Measurements from ENCODE around the gene SUMO3. TPM values are rescaled to one million over a fixed set of nuclear protein-coding genes. Genes with fewer than 3 reads are reported as not detected.

SUMO3 gene
- polyA plus RNA-seq, 1 of the 3 experiments (the other 2 are of a cell fraction), result 125 TPM

DNA sequence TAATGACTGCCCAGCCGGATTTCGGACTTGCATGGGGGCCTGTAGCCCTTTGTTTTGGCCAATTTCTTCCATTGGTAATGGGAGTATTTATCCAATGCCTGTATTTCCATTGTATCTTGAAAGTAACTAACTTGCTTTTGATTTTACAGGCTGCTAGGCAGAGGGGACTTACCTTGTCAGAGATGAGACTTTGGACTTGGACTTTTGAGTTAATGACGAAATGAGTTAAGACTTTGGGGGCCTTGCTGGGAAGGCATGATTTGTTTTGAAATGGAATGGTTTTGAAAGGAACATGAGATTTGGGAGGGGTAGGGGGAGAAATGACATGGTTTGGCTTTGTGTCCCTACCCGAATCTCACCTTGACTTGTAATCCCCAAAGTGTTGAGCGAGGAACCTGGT, 25.9 kb downstream of the SUMO3 start:
- no peak overlapping the region for H3K9ac ChIP-seq
- no peak for DNase-seq
- POLR2A ChIA-PET, result no interaction called here
- H3K4me3 ChIP-seq (ENCODE audit: low read depth in 2 of 2, low read length in 1 of 2), result no peak overlapping the region
- no peaks in the 10 kb centered on the region for H3K9me2 ChIP-seq
- WGBS (ENCODE audit: low lambda C conversion rate), result 100% methylated on average over 5 of the region's 5 CpGs
- H4K20me1 ChIP-seq (ENCODE audit: insufficient read depth), result peaks cover 92% of the 10 kb centered on the region
- H3K79me2 ChIP-seq (ENCODE audit: insufficient read depth), result peaks cover 100% of the 10 kb centered on the region
- peaks cover 15 to 19% of the 10 kb centered on the region in 2 experiments for H3K36me3 ChIP-seq (replicated peaks in 1 of 2; ENCODE audit: control insufficient read depth in 1 of 2, insufficient read depth in 2 of 2, low read length in 1 of 2)
- no peak overlapping the region for H2AFZ ChIP-seq (ENCODE audit: low read depth)
- H3K9me3 ChIP-seq, result no peaks in the 10 kb centered on the region
- H3K27ac ChIP-seq (ENCODE audit: low read depth in 2 of 2, low read length in 1 of 2), result no peak overlapping the region
- TF ChIP-seq POLR2AphosphoS5 (IDR thresholded peaks at IDR 0.05; ENCODE audit: low read depth, low read length), result no peak
- no peak for TF ChIP-seq GATA2 (CRISPR knock-in tag; IDR thresholded peaks at IDR 0.05)
- H3F3A ChIP-seq (replicated peaks; ENCODE audit: insufficient read depth), result no peaks in the 10 kb centered on the region
- CTCF ChIA-PET, result interaction anchor here (0.9 to 1.3 kb wide), 2 partner anchors 8 to 10 kb away, joined by 3 to 7 read pairs; no protein-coding TSS in a partner anchor
- no peak overlapping the region for H3K4me2 ChIP-seq
- H3K27me3 ChIP-seq (ENCODE audit: insufficient read depth), result no peaks in the 10 kb centered on the region
- peaks cover 0 to 4% of the 10 kb centered on the region in 2 experiments; a peak in 2 of 4 replicates for H3K4me1 ChIP-seq (ENCODE audit: control insufficient read depth in 1 of 2, insufficient read depth in 2 of 2, low read depth in 1 of 2, low read length in 1 of 2)

DNA sequence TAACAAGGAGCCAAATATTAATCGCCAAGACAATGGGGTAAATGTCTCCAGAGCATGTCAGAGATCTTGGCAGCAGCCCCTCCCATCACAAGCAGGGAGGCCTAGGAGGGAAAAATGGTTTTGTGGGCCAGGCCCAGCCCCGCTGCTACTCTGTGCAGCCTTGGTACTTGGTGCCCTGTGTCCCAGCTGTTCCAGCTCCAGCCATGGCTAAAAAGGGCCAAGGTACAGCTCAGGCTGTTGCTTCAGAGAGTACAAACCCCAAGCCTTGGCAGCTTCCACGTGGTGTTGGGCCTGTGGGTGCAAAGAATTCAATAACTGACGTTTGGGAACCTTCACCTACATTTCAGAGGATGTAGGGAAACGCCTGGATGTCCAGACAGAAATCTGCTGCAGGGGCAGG, 26.6 kb downstream of the SUMO3 start:
- H3K4me3 ChIP-seq (ENCODE audit: low read depth in 2 of 2, low read length in 1 of 2), result no peak overlapping the region
- H3K9me3 ChIP-seq, result no peaks in the 10 kb centered on the region
- H3K36me3 ChIP-seq (replicated peaks in 1 of 2; ENCODE audit: control insufficient read depth in 1 of 2, insufficient read depth in 2 of 2, low read length in 1 of 2), result peaks cover 8 to 12% of the 10 kb centered on the region in 2 experiments
- POLR2A ChIA-PET, result no interaction called here
- H2AFZ ChIP-seq (ENCODE audit: low read depth), result no peak overlapping the region
- CTCF ChIA-PET, result interaction anchor here (0.9 to 1.3 kb wide), 2 partner anchors 9 kb away, joined by 3 to 7 read pairs; no protein-coding TSS in a partner anchor
- H3K4me2 ChIP-seq, result no peak overlapping the region
- H3K27me3 ChIP-seq (ENCODE audit: insufficient read depth), result no peaks in the 10 kb centered on the region
- H4K20me1 ChIP-seq (ENCODE audit: insufficient read depth), result peaks cover 92% of the 10 kb centered on the region
- 82% methylated on average over 3 of the region's 5 CpGs for WGBS (ENCODE audit: low lambda C conversion rate)
- no peak for DNase-seq
- H3K4me1 ChIP-seq (ENCODE audit: control insufficient read depth in 1 of 2, insufficient read depth in 2 of 2, low read depth in 1 of 2, low read length in 1 of 2), result peaks cover 0 to 4% of the 10 kb centered on the region in 2 experiments; a peak in 2 of 4 replicates
- TF ChIP-seq, protein P1, sequence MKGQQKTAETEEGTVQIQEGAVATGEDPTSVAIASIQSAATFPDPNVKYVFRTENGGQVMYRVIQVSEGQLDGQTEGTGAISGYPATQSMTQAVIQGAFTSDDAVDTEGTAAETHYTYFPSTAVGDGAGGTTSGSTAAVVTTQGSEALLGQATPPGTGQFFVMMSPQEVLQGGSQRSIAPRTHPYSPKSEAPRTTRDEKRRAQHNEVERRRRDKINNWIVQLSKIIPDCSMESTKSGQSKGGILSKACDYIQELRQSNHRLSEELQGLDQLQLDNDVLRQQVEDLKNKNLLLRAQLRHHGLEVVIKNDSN (IDR thresholded peaks at IDR 0.05; ENCODE audit: borderline replicate concordance, low read depth), result no peak
- TF ChIP-seq MEF2A (IDR thresholded peaks at IDR 0.05; ENCODE audit: borderline replicate concordance, low read depth) (no peak), EZH2phosphoT487 (IDR thresholded peaks at IDR 0.05; ENCODE audit: borderline replicate concordance, low read depth) (no peak), SIN3A (IDR thresholded peaks at IDR 0.05; ENCODE audit: borderline replicate concordance, low read depth, low read length) (no peak), POLR2AphosphoS5 (IDR thresholded peaks at IDR 0.05; ENCODE audit: low read depth, low read length) (no peak), FOXM1 (IDR thresholded peaks at IDR 0.05; ENCODE audit: low read depth) (no peak), JUND (IDR thresholded peaks at IDR 0.05) (no peak), EP300 (IDR thresholded peaks at IDR 0.05; ENCODE audit: borderline replicate concordance in 1 of 2, low read depth in 1 of 2, low read length in 1 of 2) (no peak), RAD21 (IDR thresholded peaks at IDR 0.05; ENCODE audit: low read length) (no peak), MXI1 (IDR thresholded peaks at IDR 0.05; ENCODE audit: low read depth, low read length) (no peak), ZBTB33 (IDR thresholded peaks at IDR 0.05; ENCODE audit: borderline replicate concordance, low read depth) (no peak), NRF1 (IDR thresholded peaks at IDR 0.05; ENCODE audit: low read depth, low read length) (no peak), TEAD4 (IDR thresholded peaks at IDR 0.05; ENCODE audit: borderline replicate concordance, insufficient read depth) (no peak)
- TF ChIP-seq, protein P2, sequence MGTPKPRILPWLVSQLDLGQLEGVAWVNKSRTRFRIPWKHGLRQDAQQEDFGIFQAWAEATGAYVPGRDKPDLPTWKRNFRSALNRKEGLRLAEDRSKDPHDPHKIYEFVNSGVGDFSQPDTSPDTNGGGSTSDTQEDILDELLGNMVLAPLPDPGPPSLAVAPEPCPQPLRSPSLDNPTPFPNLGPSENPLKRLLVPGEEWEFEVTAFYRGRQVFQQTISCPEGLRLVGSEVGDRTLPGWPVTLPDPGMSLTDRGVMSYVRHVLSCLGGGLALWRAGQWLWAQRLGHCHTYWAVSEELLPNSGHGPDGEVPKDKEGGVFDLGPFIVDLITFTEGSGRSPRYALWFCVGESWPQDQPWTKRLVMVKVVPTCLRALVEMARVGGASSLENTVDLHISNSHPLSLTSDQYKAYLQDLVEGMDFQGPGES (IDR thresholded peaks at IDR 0.05; ENCODE audit: low read depth, low read length), result no peak
- TF ChIP-seq, protein P3, sequence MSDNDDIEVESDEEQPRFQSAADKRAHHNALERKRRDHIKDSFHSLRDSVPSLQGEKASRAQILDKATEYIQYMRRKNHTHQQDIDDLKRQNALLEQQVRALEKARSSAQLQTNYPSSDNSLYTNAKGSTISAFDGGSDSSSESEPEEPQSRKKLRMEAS (IDR thresholded peaks at IDR 0.05; ENCODE audit: low read depth), result no peak
- TF ChIP-seq, protein P4, sequence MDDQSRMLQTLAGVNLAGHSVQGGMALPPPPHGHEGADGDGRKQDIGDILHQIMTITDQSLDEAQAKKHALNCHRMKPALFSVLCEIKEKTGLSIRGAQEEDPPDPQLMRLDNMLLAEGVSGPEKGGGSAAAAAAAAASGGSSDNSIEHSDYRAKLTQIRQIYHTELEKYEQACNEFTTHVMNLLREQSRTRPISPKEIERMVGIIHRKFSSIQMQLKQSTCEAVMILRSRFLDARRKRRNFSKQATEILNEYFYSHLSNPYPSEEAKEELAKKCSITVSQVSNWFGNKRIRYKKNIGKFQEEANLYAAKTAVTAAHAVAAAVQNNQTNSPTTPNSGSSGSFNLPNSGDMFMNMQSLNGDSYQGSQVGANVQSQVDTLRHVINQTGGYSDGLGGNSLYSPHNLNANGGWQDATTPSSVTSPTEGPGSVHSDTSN (IDR thresholded peaks at IDR 0.05), result no peak
- no peak overlapping the region for H3K27ac ChIP-seq (ENCODE audit: low read depth in 2 of 2, low read length in 1 of 2)
- H3K9ac ChIP-seq, result no peak overlapping the region
- peaks cover 100% of the 10 kb centered on the region for H3K79me2 ChIP-seq (ENCODE audit: insufficient read depth)
- no peaks in the 10 kb centered on the region for H3F3A ChIP-seq (replicated peaks; ENCODE audit: insufficient read depth)
- H3K9me2 ChIP-seq, result no peaks in the 10 kb centered on the region

Data from SK-N-SH (cell line).